Measurements from ENCODE around the gene SDHC.
A peak's percentile ranks its signal among the peaks of the same experiment; 100 is the strongest.

Gene SDHC, protein sequence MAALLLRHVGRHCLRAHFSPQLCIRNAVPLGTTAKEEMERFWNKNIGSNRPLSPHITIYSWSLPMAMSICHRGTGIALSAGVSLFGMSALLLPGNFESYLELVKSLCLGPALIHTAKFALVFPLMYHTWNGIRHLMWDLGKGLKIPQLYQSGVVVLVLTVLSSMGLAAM

DNA sequence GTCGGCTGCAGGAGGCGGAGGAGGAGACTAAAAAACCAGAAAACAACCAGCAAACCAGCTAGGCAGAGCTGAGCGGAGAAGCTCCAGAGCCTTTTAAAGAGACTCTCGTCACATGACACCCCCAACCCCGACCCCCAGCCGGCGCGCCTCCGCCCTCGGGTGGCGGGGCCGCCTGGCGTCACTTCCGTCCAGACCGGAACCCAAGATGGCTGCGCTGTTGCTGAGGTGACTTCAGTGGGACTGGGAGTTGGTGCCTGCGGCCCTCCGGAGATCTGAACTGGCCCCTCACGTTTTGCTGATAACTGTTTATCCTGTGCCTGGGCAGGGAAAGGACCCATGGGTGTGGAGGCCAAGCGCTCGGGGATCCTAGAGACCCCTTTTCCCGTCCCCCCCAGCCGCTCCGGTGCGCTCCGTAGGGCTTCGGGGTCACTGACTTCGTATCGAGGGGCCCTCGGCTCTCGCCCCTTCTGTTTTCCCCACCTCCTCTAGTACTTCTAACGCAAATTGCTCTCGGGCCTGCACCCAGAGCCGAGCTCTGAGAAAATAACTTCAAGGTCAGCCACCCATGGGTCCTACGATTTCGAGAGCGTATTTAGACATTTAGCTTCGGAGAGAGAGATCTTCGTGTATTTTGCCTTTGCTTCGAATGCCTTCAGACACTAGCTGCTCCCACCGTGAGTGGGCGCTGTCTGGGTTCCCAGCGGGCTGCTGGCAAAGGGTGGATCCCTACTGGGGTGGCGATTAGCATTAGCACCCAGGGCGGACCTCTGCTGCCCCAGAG lies at the start of gene SDHC:
Gene SDHC (plus strand): TSS at position 181 of the 781 bp plus-strand sequence. CDS start 25 bp downstream, at position 206.
- DNase-seq, result peak; percentile 65

DNA sequence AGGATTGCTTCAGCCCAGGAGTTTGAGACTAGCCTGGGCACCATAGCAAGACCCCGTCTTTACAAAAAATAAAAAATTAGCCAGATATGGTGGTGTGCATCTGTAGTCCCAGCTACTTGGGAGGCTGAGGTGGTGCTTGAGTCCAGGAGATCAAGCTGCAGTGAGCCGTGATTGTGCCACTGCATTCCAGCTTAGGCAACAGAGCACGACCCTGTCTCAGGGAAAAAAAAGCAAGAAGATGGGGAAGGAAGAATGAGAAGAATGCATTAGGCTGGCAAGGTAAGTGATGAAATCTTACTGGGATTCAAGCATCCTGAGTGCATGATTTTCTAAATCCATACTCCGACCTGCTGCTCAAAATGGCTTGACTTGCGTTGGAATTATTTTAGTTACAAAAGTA lies 48.9 kb upstream of the SDHC start:
- no peak for DNase-seq

DNA sequence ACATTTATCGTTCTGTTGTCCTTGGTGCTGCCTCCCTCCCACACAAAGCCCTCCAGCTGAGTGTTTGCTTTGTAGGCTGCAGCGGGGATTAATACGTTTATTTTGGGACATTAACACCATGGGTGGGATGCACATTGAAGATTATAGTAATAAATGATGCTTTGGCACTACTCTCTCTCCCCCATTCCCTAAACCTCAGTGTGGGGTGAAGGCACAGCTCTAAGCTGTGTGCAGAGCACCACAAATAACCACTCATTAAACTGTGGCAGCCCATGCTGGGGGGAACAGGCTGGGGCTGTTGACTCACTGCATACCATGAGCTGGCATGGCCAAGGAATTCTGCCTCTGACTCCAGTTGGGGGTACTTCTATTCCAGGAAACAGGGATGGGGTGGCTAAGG lies 48.0 kb upstream of the SDHC start:
- no peak for DNase-seq

DNA sequence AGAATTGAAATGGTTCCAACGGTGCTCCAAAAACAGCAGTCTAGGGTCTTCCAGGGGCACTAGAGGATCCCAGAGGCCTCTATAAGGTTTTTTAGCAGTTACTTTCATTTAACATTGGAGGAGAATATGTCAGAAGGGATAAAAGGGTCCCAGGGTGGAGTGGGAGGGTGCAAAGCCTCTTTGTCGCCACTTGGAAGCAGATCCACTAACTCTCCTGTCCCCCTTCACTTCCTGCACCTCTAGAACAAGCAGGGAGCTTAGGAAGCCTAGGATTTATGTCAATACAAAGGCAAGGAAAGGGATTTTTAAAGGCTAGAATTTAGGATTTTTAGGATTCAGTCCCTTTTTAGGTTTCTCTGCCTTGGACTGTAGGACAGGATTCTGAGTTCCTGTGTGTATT lies 47.3 kb upstream of the SDHC start:
- no peak for DNase-seq

DNA sequence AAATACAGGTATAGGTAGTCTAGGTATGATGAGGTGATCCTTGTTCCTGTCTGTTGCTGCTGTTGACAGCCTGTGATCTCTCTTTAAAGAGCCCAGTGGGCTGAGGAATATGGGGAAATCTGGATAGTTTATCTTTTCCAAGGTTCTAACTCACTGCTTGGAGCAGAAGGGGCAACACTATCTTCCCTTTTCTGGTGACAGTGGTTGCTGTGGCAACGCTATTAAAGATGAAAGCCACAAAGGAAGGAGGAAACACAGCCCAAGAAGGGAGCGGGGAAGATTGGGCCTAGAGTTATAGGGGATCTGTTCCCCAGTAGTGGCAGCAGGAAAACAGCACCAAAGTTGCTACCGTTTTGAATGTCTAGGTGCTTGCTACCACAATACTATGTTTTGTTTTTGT lies 46.9 kb upstream of the SDHC start:
- DNase-seq, result no peak

DNA sequence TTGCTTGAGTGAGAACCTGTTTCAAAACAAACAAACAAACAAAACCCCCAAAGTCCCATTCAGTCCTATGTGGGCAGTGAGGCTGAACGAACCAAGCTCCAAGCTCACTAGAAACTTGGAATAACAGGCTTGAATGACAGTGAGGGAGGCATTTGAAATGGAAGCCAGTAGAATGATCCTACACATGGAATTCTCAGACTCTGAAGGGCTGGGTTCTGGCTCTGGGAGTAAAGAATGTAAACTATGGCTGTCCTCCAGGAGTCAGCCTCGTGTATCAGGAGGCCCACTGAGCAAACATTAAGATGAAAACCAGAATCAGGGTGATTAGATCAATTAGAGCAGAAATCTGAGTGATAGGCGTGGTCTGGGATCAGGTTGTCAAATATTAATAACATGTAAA lies 40.8 kb upstream of the SDHC start:
- no peak for DNase-seq

DNA sequence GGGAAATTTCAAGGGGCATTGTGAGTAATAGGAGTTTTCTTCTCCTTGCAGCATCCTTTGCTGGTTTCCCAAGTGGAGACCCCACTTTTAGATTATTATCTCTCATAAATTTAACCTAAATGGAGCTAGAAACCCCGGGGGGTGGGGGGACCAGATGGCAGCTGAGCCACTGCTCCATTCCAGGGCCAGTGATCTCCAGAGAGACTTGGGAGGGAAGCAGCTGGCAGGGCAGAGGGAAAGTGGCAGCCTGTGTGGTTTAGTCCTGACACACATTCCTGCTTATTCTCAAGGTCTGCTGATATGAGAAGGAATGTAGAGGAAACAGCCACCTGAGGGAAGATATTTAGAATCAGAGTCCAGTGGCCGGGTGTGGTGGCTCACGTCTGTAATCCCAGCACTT lies 39.3 kb upstream of the SDHC start:
- no peak for DNase-seq

DNA sequence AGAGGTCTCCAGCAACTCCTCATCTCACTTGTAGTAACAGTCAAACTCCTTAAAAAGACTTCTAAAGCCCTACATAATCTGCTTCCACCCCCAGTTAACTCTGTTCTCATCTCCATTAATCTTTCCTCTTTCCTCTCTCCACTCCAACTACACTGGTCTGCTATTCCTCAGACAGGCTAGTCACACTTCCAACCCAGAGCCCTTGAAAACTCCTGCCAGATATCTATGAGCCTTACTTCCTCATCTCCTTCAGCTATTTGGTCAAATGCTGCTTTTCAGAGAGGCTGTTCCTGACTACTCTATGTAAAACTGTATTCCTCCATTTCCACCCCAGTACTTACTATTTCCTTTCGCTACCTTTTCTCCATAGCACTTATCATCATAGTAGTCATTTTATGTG lies 31.2 kb upstream of the SDHC start:
- no peak for DNase-seq

DNA sequence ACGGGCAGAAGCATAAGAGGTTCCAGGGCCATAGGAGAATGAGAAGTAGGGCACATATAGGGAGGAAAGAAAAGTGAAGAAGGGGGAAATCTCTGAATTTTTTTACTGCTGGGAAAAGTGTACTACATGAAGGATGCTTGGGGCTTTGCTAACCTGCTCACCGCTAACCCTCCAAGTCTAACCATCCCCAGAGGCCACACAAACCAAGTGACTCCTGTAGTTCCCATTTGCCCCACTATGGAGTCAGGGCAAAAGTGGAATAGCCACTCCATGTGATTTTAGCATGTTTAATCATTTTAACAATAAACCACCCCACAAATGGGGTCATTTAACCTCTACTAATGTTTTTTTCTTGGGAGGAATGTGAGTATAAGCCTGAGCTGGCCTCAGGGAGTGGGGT lies 29.1 kb upstream of the SDHC start:
- no peak for DNase-seq

DNA sequence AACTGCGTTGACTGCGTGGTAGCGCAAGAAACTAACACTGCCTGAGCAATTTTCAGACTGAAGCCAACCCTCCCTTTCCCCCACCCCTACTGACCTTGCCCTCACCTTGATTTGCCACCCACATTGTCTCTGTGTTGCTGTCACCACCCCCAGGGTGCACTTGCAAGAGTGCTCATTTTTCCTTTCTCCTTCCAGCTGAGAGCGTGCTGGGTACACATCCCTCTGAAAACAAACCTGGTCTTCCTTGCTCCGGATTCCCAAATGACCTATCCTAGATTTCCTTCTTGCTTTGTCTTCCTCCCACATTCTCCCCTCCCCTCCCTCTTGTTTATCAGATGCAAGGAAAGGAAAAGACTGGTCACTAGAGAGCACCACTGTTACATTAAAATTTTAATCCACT lies 28.7 kb upstream of the SDHC start:
- no peak for DNase-seq

DNA sequence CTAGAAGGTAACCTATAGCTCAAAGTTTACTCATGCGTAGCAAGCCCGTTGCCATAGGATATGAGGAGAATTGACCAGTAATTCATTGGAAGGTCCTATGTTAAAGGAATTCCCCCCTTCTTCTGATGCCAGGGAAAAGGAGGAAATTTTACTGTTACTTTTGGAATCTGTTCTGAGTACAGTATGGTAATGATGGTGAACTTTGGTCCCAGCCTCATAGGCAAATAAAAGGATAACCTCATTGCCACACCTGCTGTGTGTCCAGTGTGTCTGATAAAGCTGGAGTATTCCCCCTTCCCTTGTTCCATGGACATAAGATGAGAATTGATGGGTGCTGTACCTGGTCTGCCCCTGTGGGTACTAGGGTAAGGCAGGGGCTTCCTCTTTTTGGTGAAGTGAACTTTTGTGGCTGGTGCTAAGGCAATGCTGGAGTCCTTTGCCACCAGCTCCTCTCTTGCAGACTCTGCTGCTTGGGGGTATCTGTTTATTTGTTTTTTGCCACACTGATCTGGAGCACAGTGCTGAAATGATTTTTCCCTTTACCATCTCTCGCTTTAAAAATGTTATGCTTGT lies 26.6 kb upstream of the SDHC start:
- DNase-seq, result no peak

DNA sequence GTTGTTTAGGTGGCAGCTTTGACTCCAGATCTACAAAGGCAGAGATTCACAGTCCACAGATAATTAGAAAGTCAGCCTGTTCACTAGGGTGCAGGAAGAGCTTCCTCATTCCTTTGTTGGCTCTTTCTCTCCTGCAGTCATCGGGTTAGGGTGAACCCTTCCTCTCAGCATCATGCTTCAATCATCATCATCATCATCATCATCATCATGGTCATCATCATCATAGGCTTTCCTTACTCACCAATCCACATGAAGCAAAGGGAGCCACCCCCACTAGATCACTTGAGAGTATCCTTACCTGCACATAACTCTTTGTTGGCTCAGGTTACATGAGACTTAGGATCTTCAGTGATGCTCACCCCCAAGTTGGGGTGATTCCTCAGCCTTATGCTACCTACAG lies 23.4 kb upstream of the SDHC start:
- no peak for DNase-seq

DNA sequence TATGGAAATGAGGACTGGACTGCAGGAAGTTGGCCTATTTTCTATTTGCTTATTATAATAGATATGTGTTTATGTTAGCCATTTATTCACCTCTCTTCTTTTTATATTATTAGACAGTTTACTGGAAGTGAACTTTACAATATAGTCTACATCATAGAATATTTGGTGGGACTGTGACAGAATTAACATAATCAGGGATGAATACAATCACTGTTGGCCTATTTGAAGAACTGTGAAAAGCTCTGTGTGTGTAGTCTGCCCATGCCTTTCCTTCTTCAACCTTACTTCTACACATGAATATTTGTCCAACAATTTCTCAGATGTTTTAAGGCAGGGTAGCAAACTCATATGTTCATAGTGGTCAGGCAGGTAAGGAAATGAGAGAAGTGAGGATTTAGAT lies 16.8 kb upstream of the SDHC start:
- DNase-seq, result no peak

DNA sequence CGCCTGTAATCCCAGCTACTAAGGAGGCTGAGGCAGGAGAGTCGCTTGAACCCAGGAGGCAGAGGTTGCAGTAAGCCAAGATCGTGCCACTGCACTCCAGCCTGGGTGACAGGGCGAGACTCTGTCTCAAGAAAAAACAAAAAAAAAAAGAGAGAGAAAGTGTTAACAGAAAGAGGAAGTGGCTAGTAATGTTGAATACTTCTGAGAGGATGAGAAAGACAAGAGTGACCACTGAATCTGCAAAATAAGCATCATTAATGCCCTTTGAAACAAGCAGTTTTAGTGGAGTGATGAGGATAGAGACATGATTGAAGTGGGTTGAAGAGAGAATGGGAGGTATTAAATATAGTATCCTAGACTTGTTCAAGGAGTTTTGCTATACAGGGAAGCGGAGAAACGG lies 16.1 kb upstream of the SDHC start:
- no peak for DNase-seq

DNA sequence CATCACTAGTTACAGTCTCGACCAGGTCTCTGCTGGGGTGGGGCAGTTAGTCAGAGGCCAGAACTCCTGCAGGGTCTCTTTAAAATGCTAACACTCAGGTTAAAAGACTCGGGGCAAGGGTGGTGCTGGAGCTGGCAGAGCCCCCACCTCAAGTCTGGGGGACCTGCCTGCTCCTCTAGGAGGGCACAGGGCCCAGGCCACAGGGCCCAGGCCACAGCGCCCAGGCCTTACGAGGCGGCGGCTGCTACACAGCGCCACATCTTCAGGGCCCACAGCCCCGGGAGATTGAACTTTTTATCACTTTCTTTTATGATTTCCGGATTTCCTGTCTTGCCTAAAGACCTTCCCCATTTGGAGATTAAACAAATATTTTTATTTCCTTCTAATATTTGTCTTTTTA lies 14.8 kb upstream of the SDHC start:
- DNase-seq, result no peak

DNA sequence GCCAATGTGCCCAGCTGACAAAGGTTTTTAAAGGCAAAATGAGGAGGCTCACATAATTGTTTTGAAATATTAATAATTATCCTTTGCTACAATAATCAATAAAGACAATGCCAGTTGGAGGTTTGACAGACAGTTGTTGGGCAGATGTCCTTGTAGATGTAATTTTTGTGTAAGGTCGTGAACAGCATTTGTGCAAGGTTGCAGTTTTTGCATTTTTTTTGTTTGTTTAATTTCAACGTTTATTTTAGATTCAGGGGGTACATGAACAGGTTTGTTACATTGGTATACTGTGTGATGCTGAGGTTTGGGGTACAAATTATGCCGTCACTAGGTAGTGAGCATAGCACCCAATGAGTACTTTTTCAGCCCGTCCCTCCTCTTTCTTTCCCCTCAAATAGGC lies 13.7 kb upstream of the SDHC start:
- DNase-seq, result no peak

DNA sequence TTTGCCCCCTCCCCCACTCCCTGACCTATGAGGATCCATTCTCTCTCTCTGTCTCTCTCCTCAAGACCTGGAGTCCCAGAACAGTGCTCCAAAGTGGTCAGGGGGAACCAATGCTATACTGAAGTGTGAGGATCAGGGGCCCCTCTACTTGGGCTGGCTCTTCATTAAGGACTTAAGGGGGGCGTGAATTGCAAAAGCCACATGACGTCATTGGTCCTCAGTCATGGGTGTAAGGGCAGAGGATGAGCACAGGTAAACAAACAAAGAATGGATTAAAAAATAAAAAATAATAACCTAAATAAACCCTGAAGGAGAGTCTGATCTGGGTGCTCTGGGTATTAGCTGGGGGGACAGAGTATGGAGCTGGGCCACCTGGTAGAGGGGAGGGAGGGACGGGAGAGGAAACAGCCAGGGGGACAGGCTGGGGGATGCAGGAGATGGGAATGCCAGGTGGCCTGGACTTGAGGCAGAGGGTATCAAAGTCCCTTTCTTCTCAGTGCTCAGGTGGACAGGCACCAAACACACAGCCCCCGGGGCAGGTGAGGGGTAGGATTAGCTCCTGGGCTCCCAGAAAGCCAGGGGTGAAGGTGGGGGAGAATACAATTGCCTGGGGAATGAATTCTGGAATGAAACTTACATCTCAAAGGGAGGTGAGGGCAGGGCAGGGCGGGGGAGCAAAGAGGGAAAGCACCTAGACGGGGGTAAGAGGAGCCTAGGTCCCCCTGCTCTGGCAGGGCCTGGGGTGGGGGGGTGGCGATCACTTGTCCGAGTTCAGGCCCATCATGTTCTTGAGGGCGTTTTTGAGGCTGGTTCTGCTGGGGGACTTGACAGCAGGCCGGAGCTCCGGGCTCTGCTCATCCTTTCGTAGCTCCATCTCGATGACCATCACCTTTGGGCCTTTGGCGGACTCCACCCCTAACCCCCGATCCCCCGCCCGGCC lies 9.0 kb upstream of the SDHC start:
- no peak for DNase-seq

DNA sequence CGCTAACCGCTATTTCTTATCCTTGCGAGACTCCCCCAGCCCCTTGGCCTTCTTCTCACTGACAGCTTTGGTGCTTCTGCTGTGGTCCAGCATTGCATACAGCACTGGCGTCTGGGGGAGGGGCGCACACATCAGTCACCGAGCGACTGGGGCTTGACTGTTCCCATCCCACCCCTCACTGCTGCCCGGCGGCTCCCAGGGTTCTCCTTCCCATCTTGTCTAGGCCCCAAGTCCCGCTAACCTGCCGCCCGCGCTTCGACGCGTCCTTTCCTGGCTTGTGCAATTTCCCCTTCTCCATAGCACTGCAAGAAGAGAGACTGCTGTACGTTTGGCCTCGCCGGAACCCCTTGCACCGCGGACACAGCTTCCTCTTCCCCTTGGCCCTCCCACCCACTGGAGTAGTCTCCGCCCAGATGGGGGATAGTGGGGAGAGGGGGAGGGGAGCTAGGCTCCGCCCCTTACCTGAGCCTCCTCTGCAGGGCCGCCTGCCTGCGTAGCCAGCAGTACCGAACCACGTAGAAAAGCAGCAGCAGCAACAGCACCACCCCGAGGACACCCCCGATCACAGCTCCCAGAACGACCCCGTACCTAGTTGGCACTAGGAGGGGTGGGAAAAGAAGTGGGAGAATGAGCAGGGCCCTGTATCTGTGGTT lies 8.2 kb upstream of the SDHC start:
- DNase-seq, result no peak

DNA sequence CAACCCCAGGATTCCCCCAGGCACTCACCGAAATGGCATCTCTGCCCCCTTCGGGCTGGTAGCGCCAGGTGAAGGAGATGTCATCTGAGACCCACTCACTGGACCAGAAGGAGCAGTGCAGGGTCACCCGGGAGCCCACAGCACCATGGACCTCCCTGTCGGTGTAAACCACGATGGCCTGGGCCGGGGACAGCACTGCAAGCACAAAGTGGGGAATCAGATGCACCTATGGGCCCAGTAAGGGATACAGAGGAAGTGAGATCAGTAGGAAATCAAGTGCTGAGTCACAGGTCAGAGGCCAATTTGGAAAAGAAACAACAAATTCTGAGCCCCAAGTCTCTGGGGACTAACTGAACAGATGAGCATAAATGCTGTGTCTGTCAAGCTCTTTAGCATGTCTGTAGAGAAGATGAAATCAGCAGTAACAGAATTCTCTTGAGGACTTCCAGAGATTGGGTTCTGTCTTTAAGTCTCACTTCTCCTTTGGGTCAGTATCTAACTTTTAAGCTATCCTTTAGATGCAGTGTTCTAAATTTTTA lies 6.9 kb upstream of the SDHC start:
- DNase-seq, result no peak

DNA sequence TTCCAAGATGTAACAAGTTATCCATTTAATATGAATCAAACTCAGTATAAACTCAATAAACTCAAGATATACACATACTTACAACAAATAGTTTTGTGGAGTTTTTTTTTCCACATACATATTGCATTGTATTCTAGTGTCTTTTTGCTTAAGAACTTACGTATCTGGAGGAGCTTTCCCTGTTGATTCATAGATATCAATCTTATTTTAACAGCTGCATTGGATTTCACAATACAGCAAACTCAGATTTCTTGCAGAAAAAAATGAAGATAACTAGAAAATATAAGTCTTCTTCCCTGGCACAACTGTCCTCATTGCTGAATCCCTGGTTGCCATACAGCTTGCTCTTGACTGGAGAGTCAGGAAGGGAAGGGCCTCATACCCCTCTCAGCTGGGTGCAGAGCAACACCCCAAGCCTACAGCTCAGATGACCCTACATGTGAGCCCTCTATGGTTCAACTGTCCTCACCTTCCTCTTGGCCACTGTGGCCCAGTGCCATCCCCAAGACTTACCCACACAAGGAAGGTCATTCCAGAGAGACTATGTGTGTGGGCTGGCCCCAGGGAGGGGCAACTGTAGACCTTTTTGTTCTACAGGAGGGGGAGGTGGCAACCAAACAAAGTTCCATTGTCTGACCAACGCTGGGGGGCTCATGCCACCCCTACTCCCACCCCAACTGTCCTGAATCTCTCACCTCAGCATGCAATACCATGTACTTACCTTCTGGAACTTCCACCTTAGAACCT lies 6.1 kb upstream of the SDHC start:
- no peak for DNase-seq

DNA sequence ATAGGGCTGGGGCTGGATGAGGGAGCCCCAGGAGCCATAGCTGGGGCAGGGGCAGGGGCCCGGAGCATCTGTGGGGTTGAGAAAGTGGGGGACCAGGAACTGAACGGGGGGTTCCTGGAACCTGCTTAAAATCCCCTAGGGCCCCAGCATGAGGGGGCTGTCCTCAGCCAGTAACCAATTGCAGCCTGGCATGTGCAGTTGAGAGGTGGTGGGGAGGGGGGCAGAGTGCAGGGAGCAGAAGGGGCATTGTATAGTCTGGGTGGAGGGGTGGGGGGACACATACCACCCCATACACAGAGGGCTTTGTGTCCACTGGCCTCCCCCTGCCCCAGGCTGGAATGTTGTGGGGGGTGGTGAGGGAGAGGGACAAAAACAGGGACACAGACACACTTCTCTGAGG lies 4.3 kb upstream of the SDHC start, which contains the start of gene MPZ:
Gene MPZ (minus strand): TSS at position 101 of the 400 bp plus-strand sequence. CDS start 63 bp downstream, at position 38.
- DNase-seq, result no peak

Data from NCI-H446 treated with DMSO at 0.1 percent for 48 hours (cell line).